HepG2 (cell line): Measurements from ENCODE around the gene GADD45G. TPM values are rescaled to one million over a fixed set of nuclear protein-coding genes. Genes with fewer than 3 reads are reported as not detected.

Experiments used
- ATAC-seq: fragments of 200-7000 bp; cut with Tn5 transposase; 3 replicates; pipeline ENCODE4 v1.9.1; 2020; ENCODE audit warnings: mild to moderate bottlenecking, moderate library complexity
- BruUV-seq: library from RNA; stranded (reverse); fragments of 400-500 nt; replicated peaks from 2 replicates; lab custom pipeline; 2021; lab: Mats Ljungman, UMichigan
- CTCF ChIA-PET: fragments of 300-600 bp; formaldehyde crosslinking; extraction: SDS; loops from one replicate; lab custom pipeline; 2021; ENCODE audit warnings: low total read pairs, inconsistent platforms, low intra/inter-chr PET ratio; lab: Yijun Ruan, JAX
- POLR2A ChIA-PET: fragments of 350-600 bp; sonication (Branson Sonifier 250); formaldehyde crosslinking; loops from one replicate; lab custom pipeline; 2020; ENCODE audit warnings: antibody characterized with exemption, inconsistent platforms; lab: Yijun Ruan, JAX
- DNase-seq: peaks from one replicate; pipeline ENCODE4 v3.0.0-alpha.2; 2015; ENCODE audit warnings: low spot score
- FAIRE-seq: peaks from 3 replicates; lab custom pipeline; 2011; peaks lifted over from hg19 to GRCh38; lab: Jason Lieb, UNC
- H2AFZ ChIP-seq: one replicate; pipeline ENCODE4 v1.6.1; 2011; ENCODE audit warnings: low read length, inconsistent platforms
- H3K27ac ChIP-seq: fragments of 300-600 bp; 3 replicates; pipeline ENCODE4 v1.8.0; 2011; ENCODE audit warnings: mixed run types, mild to moderate bottlenecking, mixed read lengths, low read length, inconsistent platforms; ENCODE audit not compliant: insufficient read depth; ENCODE audit errors: extremely low read length
- H3K27me3 ChIP-seq, 2 experiments: fragments of 200-600 bp in 1 of 2; 2 replicates in 1 of 2; 3 replicates in 1 of 2; pipeline versions ENCODE4 v1.6.0 to v1.8.0; 2011; ENCODE audit warnings: low read length in 2 of 2, mild to moderate bottlenecking in 2 of 2, moderate library complexity in 2 of 2, inconsistent platforms in 1 of 2; ENCODE audit not compliant: insufficient read depth in 2 of 2, control insufficient read depth in 1 of 2
- H3K36me3 ChIP-seq, 2 experiments: fragments of 200-600 bp in 1 of 2; replicated peaks in 1 of 2; 2 replicates in 1 of 2; 3 replicates in 1 of 2; pipeline versions ENCODE4 v1.5.1 to v1.8.0; 2011; ENCODE audit warnings: low read length in 2 of 2, inconsistent platforms in 1 of 2; ENCODE audit not compliant: insufficient read depth in 2 of 2, control insufficient read depth in 1 of 2
- H3K4me1 ChIP-seq: 2 replicates; pipeline ENCODE4 v1.5.1; 2012; ENCODE audit warnings: low read length, inconsistent platforms; ENCODE audit not compliant: insufficient read depth
- H3K4me2 ChIP-seq: 2 replicates; pipeline ENCODE4 v1.6.0; 2011; ENCODE audit warnings: low read depth, low read length, inconsistent platforms
- H3K4me3 ChIP-seq, 3 experiments: fragments of 200-600 bp in 1 of 3; sonication (generic), shearing (Covaris generic) in 1 of 3; replicated peaks in 1 of 3; 2 replicates each; pipeline ENCODE4 v1.5.1; 2011 to 2016; ENCODE audit warnings: low read length in 3 of 3, inconsistent platforms in 2 of 3, low read depth in 2 of 3, mild to moderate bottlenecking in 2 of 3, control low read depth in 1 of 3, mixed read lengths in 1 of 3; ENCODE audit not compliant: insufficient read depth in 1 of 3
- H3K79me2 ChIP-seq: one replicate; pipeline ENCODE4 v1.6.1; 2011; ENCODE audit warnings: low read length, inconsistent platforms; ENCODE audit not compliant: insufficient read depth
- H3K9ac ChIP-seq: 2 replicates; pipeline ENCODE4 v1.6.0; 2011; ENCODE audit warnings: mild to moderate bottlenecking, low read depth, low read length, inconsistent platforms; ENCODE audit not compliant: insufficient read depth
- H3K9me3 ChIP-seq: 2 replicates; pipeline ENCODE4 v1.5.1; 2012; ENCODE audit warnings: mild to moderate bottlenecking, low read length
- H4K20me1 ChIP-seq: 2 replicates; pipeline ENCODE4 v1.6.0; 2011; ENCODE audit warnings: inconsistent platforms, mild to moderate bottlenecking, low read length, moderate library complexity; ENCODE audit not compliant: insufficient read depth
- HOXA9 ChIP-seq: sonication (generic); formaldehyde crosslinking; IDR thresholded peaks from 2 replicates; pipeline ENCODE4 v1.8.1; 2022; ENCODE audit warnings: missing genetic modification reagents, mild to moderate bottlenecking, moderate library complexity, borderline replicate concordance
- MYC ChIP-seq: sonication (generic); formaldehyde crosslinking; IDR thresholded peaks from 2 replicates; pipeline ENCODE4 v1.9.0; 2021; ENCODE audit warnings: missing genetic modification reagents, borderline replicate concordance
- ZNF33A ChIP-seq: sonication (generic); formaldehyde crosslinking; IDR thresholded peaks from 2 replicates; pipeline ENCODE4 v1.5.1; 2020; ENCODE audit warnings: missing genetic modification reagents, mild to moderate bottlenecking, moderate library complexity, borderline replicate concordance
- ZNF776 ChIP-seq: sonication (generic); formaldehyde crosslinking; IDR thresholded peaks from 2 replicates; pipeline ENCODE4 v1.4.0; 2020; ENCODE audit warnings: mild to moderate bottlenecking, missing genetic modification reagents
- WGBS: methylation state at CpG from one replicate; pipeline ENCODE4 v1.1.6; 2017; ENCODE audit warnings: low lambda C conversion rate; 5-methylcytosine and 5-hydroxymethylcytosine counted together
- in situ Hi-C: cut with HindIII; loops from 2 replicates; pipeline ENCODE4 v1.10.0; 2017; ENCODE audit warnings: low pct_unique_long_range_greater_than_20kb; ENCODE audit not compliant: extremely low pct_ligation_motif_present
- intact Hi-C: fragments of 100-400 bp; cut with micrococcal nuclease; formaldehyde crosslinking; loops from one replicate; pipeline ENCODE4 v1.10.0; 2022; ENCODE audit not compliant: unreplicated experiment
- polyA plus RNA-seq, 8 experiments: library from polyadenylated mRNA; depleted of rRNA in 3 of 8; stranded (reverse) in 7 of 8; unstranded in 1 of 8; fragments of >200 nt; fragmentation: Illumina TruSeq in 4 of 8; extraction: Trizol in 4 of 8; gene quantifications; 2 replicates each; pipeline versions ENCODE4 v1.2.1 to v1.2.3, GENCODE V29; 2011 to 2016; ENCODE audit warnings: low read depth in 4 of 8, missing spikeins in 1 of 8, mixed read lengths in 1 of 8; ENCODE audit not compliant: insufficient read depth in 1 of 8
- total RNA-seq, 5 experiments: library from RNA; depleted of rRNA; stranded (reverse); fragments of >200 nt; fragmentation: Illumina TruSeq; extraction: Trizol; gene quantifications; 2 replicates each; pipeline ENCODE4 v1.2.3, GENCODE V29; 2016; ENCODE audit warnings: low read depth in 1 of 5
- TF ChIP-seq, protein P1 (sequence below): fragments of 450-650 bp; IDR thresholded peaks from 2 replicates; pipeline ENCODE4 v1.6.1; 2016

GADD45G gene
- total and polyA plus RNA-seq, 2 of the 13 experiments (the other 11 are each of a cell fraction or from before 2014, with no cell fraction given), result not detected

DNA sequence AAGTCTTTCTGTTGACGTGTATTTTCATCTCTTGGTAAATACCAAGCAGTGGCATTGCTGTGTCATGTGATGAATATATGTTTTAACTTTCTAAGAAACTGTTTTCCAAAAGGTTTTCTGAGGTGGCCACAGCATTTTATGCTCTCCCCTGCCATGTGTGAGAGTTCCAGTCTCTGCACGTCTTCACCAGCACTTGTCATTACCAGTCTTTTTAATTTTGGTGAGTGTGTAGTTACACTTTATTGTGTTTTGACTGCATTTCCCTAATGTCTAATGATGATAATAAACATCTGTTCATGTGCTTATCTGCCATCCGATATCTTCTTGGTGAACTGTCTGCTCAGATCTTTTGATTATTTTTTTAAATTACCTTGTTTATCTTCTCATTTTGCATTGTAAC, 27.4 kb upstream of the GADD45G start:
- FAIRE-seq (no peak), DNase-seq (no peak), ATAC-seq (no peak)
- no peak overlapping the region for H3K9ac ChIP-seq
- in situ Hi-C loops (no loop called here), intact Hi-C loops (no loop called here)
- ChIA-PET CTCF (interaction anchor here (1.0 to 2.1 kb wide), 2 partner anchors 12 to 16 kb away, joined by 4 to 18 read pairs; no protein-coding TSS in a partner anchor), POLR2A (no interaction called here)
- BruUV-seq, result no TSS peak
- no peaks in the 10 kb centered on the region for H4K20me1 ChIP-seq
- no peaks in the 10 kb centered on the region for H3K79me2 ChIP-seq
- H2AFZ ChIP-seq, result no peak overlapping the region
- H3K4me2 ChIP-seq, result no peak overlapping the region
- TF ChIP-seq ZNF33A (CRISPR knock-in tag), result no peak
- TF ChIP-seq HOXA9 (CRISPR knock-in tag), result no peak
- no peaks in the 10 kb centered on the region for H3K36me3 ChIP-seq
- no peaks in the 10 kb centered on the region for H3K9me3 ChIP-seq
- no peak overlapping the region for H3K4me3 ChIP-seq
- no peaks in the 10 kb centered on the region for H3K4me1 ChIP-seq
- H3K27ac ChIP-seq, result no peak overlapping the region
- 26% methylated on average over 3 of the region's 3 CpGs for WGBS
- H3K27me3 ChIP-seq, result peaks cover 2 to 9% of the 10 kb centered on the region in 2 experiments; a peak in 2 of 5 replicates

DNA sequence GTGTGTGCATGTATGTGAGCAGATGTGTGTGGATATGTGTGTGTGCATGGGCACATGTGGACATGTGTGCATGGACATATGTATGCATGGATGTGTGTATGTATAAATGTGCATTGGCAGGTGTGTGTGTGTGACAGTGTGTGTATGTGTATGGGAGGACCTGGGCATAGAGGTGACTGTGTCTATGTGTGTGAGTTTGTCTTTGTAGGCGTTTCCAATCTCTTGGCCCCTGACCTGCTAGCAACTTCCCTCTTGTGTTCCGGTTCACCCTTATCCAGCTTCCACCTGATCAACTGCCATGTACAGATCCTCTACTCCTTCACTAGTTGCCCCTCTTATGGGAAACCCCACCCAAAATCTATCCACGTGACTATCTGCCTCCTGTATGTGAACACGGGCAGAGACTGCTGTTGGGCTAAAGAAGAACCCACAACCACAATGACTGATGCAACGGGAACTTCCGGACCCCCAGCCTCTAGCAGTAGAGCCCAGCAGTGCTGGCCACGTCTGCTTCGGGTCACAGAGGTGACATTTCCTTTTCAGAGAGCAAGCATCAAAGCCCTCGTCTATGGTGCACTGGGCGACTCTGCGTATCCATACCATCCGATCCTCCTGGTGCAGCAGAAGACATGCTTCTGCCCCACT, 24.9 kb upstream of the GADD45G start:
- ChIA-PET CTCF (no interaction called here), POLR2A (no interaction called here)
- Histone ChIP-seq H3K4me2 (no peak overlapping the region), H3K27me3 (peaks cover 2 to 6% of the 10 kb centered on the region in 2 experiments; a peak in 2 of 5 replicates), H2AFZ (no peak overlapping the region), H3K4me1 (no peaks in the 10 kb centered on the region), H3K36me3 (no peaks in the 10 kb centered on the region), H3K9ac (no peak overlapping the region), H3K4me3 (no peak overlapping the region), H3K27ac (no peak overlapping the region), H3K9me3 (peaks cover 10% of the 10 kb centered on the region; the same call in 1 of the 2 replicates), H3K79me2 (no peaks in the 10 kb centered on the region), H4K20me1 (no peaks in the 10 kb centered on the region)
- WGBS, result 31% methylated on average over 8 of the region's 12 CpGs
- intact Hi-C loops (no loop called here), in situ Hi-C loops (no loop called here)
- ATAC-seq (no peak), DNase-seq (no peak), FAIRE-seq (no peak)
- BruUV-seq, result no TSS peak
- TF ChIP-seq ZNF776 (CRISPR knock-in tag) (no peak), MYC (CRISPR knock-in tag) (no peak)
- TF ChIP-seq, protein P1, sequence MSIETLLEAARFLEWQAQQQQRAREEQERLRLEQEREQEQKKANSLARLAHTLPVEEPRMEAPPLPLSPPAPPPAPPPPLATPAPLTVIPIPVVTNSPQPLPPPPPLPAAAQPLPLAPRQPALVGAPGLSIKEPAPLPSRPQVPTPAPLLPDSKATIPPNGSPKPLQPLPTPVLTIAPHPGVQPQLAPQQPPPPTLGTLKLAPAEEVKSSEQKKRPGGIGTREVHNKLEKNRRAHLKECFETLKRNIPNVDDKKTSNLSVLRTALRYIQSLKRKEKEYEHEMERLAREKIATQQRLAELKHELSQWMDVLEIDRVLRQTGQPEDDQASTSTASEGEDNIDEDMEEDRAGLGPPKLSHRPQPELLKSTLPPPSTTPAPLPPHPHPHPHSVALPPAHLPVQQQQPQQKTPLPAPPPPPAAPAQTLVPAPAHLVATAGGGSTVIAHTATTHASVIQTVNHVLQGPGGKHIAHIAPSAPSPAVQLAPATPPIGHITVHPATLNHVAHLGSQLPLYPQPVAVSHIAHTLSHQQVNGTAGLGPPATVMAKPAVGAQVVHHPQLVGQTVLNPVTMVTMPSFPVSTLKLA, result peak; percentile 41
